HG03045 (cell line): Measurements from ENCODE around the gene NME9.
A peak's percentile ranks its signal among the peaks of the same experiment; 100 is the strongest.
"Not testable (repeated sequence)": the region's sequence is repeated elsewhere in the genome, so short reads cannot be mapped to it uniquely, and the experiment has no call there.

ENCODE experiments used
- ATAC-seq: cut with Tn5 transposase; IDR thresholded peaks from one replicate; pipeline ENCODE4 v1.9.1; 2021; ENCODE audit warnings: mild to moderate bottlenecking, moderate library complexity; ENCODE audit not compliant: unreplicated experiment

NME9 gene, protein sequence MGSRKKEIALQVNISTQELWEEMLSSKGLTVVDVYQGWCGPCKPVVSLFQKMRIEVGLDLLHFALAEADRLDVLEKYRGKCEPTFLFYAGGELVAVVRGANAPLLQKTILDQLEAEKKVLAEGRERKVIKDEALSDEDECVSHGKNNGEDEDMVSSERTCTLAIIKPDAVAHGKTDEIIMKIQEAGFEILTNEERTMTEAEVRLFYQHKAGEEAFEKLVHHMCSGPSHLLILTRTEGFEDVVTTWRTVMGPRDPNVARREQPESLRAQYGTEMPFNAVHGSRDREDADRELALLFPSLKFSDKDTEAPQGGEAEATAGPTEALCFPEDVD

DNA sequence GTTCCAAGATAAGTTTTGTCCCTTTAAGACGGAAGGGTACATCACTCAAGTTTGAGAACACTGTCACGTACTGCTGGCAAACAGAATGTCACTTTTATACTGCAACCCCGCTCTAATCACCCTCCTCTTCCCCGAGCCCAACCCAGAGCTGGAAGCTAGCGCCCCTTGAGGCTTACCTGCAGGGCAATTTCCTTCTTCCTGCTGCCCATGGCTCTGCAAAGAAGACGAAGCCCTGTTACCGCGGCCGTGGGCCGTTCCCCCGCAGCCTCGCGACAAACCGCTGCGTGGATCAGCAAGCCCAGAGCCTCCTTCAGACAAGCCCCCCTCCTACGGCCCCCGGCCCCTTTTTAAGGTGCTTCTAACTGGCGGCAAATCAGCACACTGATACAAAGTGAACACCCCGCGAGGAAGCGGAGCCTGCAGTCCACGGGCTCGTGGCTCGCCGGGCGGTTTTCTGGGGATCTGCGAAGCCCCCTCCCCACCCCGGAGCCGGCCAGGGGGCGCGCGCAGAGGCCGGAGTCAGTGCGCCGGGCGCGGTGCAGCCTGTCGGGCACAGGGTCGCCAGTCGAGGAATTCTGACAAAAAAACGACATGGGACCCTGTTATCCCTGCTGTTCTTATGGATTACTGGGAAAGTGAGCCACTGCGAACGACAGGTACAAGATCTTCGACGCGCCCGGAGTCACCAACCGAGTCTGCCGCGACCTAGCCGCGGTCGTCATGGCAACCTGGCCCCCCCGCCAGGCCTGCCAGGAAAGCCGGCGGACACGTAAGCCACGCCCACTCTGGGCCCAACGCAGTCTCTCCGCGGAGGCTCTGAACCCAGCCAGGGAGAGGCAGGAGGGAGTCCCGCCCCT, at the start of gene NME9:
Gene NME9 (minus strand): TSS at position 725 of the 857 bp plus-strand sequence. CDS start 516 bp downstream, at position 209.
- peak; percentile 73 for ATAC-seq

DNA sequence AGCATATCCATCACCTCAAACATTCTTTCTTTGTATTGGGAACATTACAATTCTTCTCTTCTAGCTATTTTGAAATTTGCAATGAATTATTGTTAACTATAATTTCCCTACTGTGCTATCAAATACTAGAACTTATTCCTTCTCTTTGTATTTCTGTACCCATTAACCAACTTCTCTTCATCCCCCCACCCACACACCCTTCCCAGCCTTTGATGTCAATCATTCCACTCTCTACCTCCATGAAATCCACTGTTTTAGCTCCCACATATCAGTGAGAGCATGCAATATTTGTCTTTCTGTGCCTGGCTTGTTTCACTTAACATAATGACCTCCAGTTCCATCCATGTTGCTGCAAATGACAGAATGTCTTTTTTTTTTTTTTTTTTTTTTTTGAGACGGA, 49.3 kb upstream of the NME9 start:
- no peak for ATAC-seq

DNA sequence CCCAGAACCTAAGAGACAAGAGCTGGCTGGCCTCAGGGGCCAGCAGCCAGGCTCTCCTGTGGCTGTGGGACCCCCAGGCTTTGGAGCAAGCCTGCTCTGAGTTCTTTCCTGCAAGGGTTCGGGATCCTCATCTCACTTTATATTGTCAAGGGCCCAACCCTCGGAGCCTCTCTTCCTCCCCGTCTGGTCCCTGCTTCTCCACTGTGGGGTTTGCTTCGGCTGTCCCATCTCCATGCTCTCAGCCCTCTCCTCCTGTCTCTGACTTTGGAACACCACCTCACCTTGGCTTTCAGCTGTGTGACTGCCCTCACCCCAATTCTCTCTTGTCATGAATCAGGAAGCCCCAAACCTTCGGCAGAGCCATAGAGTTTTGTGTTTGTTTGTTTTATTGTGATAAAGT, 48.7 kb upstream of the NME9 start:
- no peak for ATAC-seq

DNA sequence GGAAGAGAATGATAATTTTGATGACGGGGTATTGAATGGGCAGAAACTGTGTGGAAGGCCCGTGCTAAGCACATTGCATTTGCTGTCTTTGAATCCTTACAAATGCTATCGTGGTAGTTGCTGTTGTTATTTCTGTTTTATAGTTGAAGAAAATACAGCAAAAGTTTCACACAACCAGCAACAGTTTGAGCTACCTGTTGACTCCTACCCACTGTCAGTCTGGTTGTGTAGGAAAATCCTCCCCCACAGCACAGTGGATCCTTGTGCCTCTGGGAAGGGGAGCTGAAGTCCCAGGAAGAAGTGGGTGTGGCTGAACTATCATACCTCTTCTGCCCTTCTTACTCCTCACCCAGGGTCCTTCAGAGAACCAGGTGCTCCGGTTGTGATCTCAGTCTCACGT, 48.2 kb upstream of the NME9 start:
- no peak for ATAC-seq

DNA sequence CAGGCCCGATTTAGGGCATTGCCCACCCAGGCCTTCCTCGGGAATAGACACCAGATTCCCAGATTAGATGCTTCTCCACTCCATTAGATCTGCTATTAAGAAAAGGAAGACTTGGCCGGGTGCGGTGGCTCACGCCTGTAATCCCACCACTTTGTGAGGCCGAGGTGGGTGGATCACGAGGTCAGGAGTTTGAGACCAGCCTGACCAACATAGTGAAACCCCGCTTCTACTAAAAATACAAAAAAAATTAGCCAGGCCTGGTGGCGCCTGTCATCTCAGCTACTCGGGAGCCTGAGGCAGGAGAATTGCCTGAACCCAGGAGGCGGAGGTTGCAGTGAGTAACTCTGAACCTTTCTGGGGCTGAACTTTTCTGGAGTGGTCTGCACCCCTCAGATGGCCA, 47.6 kb upstream of the NME9 start:
- ATAC-seq = not testable (repeated sequence)

DNA sequence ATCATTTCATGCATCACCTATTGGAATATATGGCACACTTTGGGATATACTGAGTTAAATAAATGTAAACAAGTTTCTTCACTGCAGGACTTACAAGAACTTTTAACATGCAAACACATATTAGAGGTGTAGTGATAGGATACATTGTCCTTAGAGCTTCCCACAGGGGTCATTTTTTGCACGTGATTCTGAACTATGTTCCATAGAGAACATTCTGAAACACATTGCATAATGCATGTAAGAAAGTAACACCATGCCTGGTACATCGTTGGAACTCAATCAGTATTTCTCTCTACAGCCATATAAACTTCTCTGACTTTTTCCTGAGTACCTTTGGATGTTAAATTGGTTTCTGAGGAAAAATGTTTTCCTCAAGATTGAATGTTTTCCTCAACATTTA, 47.0 kb upstream of the NME9 start:
- no peak for ATAC-seq

DNA sequence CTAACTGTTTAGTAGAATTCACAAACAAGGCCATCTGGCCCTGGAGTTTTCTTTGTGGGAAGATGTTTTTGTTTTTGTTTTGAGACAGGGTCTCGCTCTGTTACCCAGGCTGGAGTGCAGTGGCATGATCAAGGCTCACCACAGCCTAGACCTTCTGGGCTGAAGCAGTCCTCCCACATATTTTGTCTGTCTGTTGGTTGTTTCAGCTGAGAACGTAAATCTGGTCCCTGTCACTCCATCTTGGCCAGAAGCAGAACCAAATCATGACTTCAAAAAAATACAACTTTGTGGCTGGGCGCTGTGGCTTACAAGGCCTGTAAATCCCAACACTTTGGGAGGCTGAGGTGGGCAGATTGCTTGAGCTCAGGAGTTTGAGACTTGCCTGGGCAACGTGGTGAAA, 45.8 kb upstream of the NME9 start:
- ATAC-seq = no peak

DNA sequence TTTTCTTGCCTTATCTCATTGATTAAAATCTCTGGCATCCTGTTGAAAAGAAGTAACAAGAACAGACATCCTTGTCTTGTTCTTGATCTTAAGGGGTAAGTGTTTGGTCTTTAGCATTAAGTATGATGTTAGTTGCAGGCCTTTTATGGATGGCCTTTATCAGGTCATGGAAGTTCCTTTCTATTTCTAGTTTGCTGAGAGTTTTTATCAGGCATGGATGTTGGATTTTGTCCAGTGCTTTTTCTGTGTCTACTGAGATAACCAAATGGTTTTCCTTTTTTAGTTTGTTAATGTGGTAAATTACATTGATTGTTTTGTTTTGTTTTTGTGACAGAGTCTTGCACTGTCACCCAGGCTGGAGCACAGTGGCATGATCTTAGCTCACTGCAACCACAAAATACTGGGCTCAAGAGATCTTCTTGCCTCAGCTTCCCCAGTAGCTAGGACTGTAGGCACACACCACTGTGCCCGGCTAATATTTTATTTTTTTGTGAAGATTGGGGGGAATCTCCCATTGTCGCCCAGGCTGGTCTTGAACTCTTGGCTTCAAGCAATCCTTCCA, 45.0 kb upstream of the NME9 start:
- no peak for ATAC-seq

DNA sequence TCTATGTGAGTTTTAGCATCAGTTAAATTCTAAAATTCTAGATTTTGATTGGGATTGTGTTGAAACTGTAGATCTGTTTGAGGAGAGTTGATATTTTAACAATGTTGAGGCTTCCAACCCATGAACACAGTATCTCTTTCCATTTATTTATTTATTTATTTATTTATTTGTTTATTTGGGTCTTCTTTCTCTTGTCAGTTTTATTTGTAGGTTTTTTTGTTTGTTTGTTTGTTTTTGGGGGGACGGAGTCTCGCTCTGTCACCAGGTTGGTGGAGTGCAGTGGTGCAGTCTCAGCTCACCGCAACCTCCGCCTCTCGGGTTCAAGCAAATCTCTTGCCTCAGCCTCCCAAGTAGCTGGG, 44.1 kb upstream of the NME9 start:
- ATAC-seq = no peak

DNA sequence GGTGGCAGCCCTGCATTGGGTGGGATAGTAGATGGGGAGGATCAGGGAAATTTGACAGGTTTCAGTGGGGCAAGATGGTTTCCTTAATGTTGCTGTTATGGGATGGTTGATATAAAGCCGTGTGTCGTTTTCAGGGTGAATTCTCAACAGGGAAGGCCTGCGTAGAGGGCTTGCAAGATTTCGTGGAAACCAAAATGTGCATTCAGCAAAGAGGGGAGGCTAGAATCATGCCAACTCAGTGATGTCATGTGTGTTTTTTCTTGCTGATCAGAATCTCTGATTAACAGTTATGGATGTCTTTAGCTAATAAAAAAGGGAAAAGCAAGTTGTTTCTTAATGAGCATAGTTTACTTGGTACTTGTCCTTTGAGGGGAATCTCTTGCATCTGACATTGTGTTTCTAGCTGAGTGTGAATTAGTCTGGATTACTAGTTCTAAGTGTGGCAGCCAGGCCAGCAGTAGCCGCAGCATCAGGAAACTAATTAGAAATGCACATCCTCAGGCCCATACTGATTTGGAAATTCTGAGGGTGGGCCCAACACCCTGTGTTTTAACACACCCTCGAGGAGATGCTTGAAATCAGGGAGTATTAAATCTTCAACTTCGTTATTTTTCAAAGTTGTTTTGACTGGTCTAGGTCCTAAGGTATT, 43.6 kb upstream of the NME9 start:
- no peak for ATAC-seq

DNA sequence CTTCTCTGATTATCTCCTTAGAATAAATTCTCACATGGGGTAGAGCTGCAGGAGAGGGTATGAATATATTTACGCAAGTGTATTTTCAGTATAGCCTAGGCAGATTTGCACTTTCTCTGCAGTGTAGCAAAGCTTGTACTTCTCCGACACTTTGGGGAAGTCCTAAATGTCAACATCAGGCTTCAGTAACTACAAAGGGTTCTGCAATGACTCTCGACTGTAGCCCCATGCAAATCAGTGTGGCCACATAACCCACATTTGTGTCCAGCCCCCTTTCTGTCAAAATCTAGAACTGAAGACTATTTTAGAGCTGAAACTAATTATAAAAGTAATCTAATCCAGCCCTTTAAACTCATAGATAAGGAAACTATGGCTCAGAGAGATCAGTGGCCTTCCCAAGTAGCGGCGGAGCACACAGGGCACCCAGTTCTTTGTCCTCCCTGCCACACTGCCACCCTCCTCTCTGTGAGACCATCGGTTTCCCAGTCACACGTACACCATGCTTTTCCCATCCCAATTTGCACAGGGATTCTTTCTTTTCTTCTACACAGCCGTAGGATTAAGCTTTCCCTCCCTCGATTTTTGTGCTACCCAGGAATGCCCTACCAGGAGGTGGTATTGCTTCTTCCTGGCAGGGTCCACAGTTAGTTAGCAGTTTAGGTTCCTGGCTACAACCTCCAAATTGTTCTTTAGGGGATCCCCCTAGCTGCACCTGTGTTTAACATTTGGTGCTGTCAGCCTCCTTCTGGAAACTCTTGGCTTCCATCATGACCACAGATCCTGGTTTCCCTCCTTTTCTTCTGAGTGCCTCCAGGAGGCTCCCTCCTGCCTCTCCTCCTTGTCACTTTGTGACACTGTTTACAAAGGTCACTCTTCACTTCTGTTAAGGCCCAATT, 41.7 kb upstream of the NME9 start:
- ATAC-seq = peak; percentile 99

DNA sequence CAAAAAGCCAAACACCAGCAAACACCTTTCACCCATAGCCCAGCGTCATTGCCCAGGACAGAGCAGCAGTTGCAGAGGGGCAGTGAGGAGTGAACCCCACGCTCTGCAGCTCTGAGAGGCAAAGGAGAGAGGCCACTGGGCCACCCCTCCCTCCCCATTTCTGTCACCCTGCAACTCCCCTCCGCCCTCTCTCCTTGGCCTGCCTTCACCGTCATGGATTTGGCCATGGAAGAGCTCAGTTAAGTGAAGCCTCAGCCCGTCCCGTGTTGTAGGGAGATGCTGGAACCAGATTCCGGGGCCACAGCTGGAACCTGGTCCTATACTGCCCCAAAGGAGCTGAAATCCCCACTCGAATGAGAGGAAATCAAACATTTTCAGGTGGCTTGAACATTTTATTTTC, 40.7 kb upstream of the NME9 start:
- no peak for ATAC-seq

DNA sequence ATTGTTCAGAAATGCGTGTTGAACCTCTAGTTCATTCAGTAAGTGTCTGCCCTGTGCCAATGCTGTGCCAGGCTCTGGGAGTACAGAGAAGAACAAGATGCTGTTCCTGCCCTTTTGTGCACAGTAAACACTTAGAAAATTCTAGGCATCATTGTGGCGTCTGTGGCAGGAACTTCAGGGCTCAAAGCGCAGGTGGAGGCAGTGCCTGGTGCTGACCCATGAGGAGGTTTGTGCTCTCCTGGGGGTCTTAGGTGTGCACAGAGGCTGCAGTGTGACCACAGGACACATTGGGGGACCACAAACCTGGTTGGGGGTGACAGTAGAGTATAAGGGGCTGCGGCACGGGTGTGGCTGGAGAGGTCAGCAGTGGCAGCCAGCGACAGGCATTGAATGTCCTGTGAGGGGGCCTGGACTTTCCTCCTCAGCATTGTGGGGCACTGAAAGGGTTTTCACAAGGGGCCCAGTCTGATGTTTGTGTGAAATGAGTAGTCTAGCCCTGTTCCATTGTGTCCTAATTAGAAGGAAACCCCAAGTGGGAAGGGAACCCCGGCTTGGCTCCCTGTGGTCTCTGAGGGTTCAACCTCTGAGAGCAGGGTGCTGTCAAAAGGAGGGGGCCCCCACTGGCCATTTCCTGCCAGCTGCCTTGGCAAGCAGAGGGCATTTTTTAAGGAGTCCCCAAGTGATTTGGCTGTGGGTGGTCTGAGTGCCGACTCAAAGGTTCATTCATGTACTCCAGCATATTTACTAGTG, 39.7 kb upstream of the NME9 start:
- ATAC-seq = no peak

DNA sequence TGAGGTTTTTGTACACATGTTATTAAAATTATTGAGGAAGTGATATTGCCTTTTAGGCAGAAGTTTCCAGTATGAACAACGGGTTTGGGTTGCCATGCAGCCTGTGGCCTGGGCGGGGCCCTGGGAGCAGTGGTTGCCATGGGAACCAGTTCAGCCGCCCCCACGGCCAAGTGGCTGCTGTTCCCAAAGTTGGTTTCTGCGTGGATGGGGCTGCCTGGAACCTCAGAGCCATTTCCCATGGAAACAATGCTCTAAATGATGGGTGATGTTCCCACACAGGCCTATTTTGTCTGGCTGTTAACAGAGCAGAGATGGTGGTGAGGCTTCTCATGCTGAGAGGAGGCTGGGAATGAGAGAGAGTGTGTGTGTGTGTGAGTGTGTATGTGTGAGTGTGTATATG, 38.3 kb upstream of the NME9 start:
- ATAC-seq = no peak

DNA sequence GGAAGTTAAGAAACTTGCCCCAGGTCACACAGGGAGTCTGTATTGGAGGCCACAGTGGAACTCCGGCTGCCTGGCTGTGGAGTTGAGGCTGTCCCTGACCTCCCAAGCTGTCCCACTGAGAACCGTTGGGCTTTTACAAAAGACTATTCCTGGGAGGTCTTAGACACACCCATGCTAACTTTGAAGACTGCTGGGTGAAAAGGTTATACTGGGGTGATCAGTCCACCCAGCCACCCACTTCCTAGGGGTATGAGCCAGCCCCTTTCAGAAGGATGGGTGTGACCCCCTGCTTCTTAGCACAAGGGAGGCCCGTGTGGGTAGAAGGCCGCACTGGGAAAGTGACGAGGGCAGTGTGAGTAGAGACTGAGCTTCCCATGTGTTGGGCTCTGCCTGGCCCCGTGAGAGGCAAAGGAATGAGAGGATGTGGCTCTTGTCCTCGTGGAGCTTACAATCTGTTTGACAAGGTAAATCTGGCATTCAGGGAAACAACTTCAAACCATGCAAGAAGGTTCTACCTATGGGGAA, 37.7 kb upstream of the NME9 start:
- no peak for ATAC-seq

DNA sequence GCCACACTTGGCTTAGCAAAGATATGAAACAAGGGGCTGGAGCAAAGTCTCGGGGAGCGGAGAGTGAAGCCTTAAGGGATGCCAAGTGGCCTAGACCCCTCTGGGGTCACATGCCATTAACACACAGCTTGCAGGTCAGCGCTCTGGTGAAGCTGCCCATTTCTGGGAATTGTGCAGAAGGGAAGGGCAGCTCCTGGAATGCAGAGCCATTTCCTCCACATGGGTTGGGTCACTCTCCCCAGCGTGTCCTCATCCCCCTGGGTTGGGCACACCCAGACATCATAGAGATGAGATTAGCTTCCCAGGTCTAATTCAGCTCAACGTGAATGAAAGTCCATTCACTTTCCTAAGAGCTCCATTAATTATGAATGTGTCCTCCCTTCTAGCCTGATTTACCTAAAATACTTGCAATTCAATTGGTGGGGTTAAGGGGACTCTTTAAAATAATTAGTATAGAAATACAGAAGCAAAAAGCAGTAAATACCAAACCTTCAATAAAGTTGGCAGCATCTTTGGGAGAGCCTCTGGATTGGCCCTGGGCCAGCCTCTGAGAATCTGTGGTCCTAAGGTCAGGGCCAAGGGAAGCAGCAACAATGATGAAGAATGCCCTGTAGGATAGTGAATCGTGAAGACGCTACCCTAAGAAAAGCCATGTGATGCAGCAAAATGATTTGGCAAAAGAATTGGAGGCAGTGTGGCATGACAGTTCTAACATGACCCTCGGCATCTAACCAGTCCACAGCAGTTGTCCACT, 36.5 kb upstream of the NME9 start:
- ATAC-seq = no peak

DNA sequence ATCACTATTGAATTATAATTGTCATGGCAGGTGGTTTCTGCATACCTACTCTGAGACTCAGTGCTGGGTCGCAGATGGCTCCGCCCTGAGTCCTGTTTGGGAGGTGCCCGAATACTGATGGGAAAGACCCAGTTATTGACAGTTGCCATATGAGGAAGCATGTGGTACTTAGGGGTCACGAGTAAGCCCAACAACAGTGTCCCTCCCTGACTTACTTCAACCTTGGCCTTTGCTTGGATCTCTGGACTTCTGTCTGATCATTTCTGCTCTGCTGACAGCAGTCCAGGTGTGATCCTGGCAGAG, 35.6 kb upstream of the NME9 start:
- ATAC-seq = no peak

DNA sequence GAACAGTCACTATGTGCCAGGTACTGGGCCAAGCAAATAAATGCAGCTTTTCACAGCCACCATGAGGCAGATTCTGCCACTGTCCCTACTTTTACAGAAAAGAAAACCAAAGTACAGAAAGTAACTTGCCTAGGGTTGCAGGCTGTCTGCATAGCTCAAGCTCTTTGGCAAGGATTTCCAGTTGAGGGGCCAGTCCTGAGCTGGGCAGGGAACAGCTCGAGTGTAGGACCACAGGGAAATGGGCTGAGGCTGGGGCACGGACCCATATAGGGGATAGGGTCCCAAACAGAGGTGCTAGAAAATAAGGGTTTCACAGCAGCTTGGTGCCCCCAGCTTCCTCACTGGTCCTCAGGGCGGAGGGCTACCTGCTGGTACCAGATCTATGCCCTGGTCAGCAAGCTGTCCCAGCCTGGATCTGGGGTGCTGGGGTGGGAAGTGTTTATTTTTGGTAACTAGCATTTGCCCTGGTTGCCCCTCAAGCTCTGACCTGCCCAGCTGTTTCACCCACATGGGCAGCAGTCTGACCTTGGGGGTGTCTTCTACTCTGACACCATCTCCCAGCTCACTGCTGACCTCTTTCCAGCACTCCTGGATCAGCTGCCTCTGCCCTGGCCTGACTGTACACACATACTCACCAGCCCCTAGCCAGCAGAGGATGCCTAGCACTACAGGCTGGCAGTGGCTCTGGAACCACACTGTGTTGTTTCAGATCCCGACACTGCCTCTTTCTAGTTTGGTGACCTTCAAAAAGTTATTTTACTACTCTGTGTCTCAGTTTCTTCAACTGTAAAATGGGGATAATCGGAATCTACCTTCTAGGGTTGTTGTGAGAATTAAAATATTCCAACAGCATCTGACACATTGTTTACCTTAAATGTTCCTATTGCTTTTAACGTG, 35.0 kb upstream of the NME9 start:
- ATAC-seq = no peak
